ENCODE measurements around the gene CHCHD3. TPM values are rescaled to one million over a fixed set of nuclear protein-coding genes. Genes with fewer than 3 reads are reported as not detected.
A peak's percentile ranks its signal among the peaks of the same experiment; 100 is the strongest.

CHCHD3 gene
- total and polyA plus RNA-seq, 2 donors from 2014 or later = 53.9 to 77.3 TPM

DNA sequence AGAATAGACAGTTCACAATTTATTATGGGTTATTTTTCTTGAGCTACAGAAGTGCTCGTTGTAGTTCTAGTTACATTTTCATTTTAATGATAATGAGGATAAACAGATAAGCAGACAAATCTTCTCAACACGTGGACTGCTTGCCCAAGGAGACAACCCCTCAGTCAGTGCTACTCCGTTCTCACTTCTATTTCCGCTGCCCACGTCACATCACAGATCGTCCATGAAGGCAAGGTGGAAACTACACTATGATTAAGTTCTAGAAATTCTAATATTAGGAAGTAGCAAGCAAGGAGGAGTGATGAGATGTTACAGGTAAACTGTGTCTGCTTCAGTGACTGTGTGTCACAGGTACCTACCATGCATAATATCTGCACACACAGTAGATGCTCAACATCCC is 210.5 kb downstream of the CHCHD3 start:
- Histone ChIP-seq H3K27ac (ENCODE audit: low read depth in 2 of 2, low read length in 2 of 2) (no peak overlapping the region), H3K9me3 (ENCODE audit: control insufficient read depth in 2 of 3, insufficient read depth in 1 of 3, low read length in 3 of 3) (no peaks in the 10 kb centered on the region), H3K36me3 (ENCODE audit: control insufficient read depth in 2 of 3, insufficient read depth in 3 of 3, low read length in 3 of 3) (no peaks in the 10 kb centered on the region), H3K27me3 (ENCODE audit: control insufficient read depth, insufficient read depth, low read length) (no peaks in the 10 kb centered on the region), H3K4me3 (ENCODE audit: low read length in 3 of 3) (no peak overlapping the region), H3K4me1 (ENCODE audit: control insufficient read depth in 2 of 3, insufficient read depth in 2 of 3, low read depth in 1 of 3, low read length in 3 of 3) (no peaks in the 10 kb centered on the region), H3K9ac (ENCODE audit: low read length in 3 of 3) (no peak overlapping the region)
- TF ChIP-seq, protein P1, sequence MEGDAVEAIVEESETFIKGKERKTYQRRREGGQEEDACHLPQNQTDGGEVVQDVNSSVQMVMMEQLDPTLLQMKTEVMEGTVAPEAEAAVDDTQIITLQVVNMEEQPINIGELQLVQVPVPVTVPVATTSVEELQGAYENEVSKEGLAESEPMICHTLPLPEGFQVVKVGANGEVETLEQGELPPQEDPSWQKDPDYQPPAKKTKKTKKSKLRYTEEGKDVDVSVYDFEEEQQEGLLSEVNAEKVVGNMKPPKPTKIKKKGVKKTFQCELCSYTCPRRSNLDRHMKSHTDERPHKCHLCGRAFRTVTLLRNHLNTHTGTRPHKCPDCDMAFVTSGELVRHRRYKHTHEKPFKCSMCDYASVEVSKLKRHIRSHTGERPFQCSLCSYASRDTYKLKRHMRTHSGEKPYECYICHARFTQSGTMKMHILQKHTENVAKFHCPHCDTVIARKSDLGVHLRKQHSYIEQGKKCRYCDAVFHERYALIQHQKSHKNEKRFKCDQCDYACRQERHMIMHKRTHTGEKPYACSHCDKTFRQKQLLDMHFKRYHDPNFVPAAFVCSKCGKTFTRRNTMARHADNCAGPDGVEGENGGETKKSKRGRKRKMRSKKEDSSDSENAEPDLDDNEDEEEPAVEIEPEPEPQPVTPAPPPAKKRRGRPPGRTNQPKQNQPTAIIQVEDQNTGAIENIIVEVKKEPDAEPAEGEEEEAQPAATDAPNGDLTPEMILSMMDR (IDR thresholded peaks at IDR 0.05; ENCODE audit: borderline replicate concordance, extremely low read depth, insufficient read depth) = no peak
- no peak for DNase-seq
- FAIRE-seq = no peak
- intact Hi-C loops (cut with DNase I) = no loop called here

DNA sequence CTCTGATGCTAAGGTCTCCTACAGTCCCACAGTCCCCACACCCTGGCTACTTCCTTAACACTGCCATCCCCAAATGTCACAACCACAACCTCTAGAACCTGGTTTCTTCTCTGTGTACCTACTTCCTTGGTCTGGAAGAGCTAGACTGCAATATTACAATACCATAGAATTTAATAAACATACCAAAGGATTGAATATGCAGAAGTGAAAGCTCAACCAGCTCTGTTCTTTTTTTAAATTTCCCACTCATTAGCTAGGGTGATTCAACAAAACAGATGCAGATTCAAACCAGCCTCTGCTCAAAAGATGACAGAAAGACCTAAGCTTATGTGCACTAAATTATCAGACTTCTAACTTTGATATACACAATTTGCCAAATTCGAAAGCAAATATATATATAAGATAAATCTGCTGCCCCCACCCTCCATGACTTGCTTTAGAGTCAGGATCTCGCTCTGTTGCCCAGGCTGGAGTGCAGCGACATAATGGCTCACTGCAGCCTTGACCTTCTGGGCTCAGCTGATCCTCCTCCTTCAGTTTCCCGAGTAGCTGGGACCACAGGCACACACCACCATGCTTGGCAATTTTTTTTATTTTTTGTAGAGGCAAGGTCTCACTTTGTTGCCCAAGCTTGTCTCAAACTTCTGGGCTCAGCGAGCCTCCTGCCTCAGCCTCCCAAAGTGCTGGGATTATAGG is 212.6 kb downstream of the CHCHD3 start:
- no peak for DNase-seq
- Histone ChIP-seq H3K27me3 (ENCODE audit: control insufficient read depth, insufficient read depth, low read length) (no peaks in the 10 kb centered on the region), H3K36me3 (ENCODE audit: control insufficient read depth in 2 of 3, insufficient read depth in 3 of 3, low read length in 3 of 3) (no peaks in the 10 kb centered on the region), H3K9me3 (ENCODE audit: control insufficient read depth in 2 of 3, insufficient read depth in 1 of 3, low read length in 3 of 3) (no peaks in the 10 kb centered on the region), H3K27ac (ENCODE audit: low read depth in 2 of 2, low read length in 2 of 2) (no peak overlapping the region), H3K4me3 (ENCODE audit: low read length in 3 of 3) (no peak overlapping the region), H3K4me1 (ENCODE audit: control insufficient read depth in 2 of 3, insufficient read depth in 2 of 3, low read depth in 1 of 3, low read length in 3 of 3) (no peaks in the 10 kb centered on the region), H3K9ac (ENCODE audit: low read length in 3 of 3) (no peak overlapping the region)
- TF ChIP-seq, protein P1 (IDR thresholded peaks at IDR 0.05; ENCODE audit: borderline replicate concordance, extremely low read depth, insufficient read depth) = no peak
- FAIRE-seq = no peak
- intact Hi-C loops (cut with DNase I) = no loop called here

DNA sequence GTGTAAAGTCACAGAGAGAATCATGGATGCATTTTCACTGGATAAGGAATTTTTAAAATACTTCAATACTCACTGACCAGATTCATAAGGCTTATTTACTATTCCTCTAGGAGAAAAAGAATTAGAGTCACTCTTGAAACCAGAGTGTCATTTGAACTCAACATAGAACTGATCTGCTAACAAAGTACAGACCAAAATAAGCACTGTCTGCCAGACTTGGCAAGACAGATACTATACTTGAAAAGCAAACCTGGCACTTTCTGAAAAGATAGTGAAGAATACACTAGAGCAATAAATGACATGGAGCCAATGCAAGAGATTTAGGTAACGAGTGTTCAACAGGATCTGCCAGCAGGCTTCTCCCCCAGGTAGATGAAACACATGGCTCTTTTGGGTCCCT is 215.3 kb downstream of the CHCHD3 start:
- no peak overlapping the region for H3K9ac ChIP-seq (ENCODE audit: low read length in 3 of 3)
- peak overlapping the region in 1 of 2 donors; percentile 22 for H3K27ac ChIP-seq (ENCODE audit: low read depth in 2 of 2, low read length in 2 of 2)
- intact Hi-C loops (cut with DNase I) = no loop called here
- no peaks in the 10 kb centered on the region for H3K36me3 ChIP-seq (ENCODE audit: control insufficient read depth in 2 of 3, insufficient read depth in 3 of 3, low read length in 3 of 3)
- no peak overlapping the region for H3K4me3 ChIP-seq (ENCODE audit: low read length in 3 of 3)
- TF ChIP-seq, protein P1 (IDR thresholded peaks at IDR 0.05; ENCODE audit: borderline replicate concordance, extremely low read depth, insufficient read depth) = no peak
- no peak for DNase-seq
- no peaks in the 10 kb centered on the region for H3K27me3 ChIP-seq (ENCODE audit: control insufficient read depth, insufficient read depth, low read length)
- H3K9me3 ChIP-seq (ENCODE audit: control insufficient read depth in 2 of 3, insufficient read depth in 1 of 3, low read length in 3 of 3) = no peaks in the 10 kb centered on the region
- FAIRE-seq = no peak
- no peaks in the 10 kb centered on the region for H3K4me1 ChIP-seq (ENCODE audit: control insufficient read depth in 2 of 3, insufficient read depth in 2 of 3, low read depth in 1 of 3, low read length in 3 of 3)

DNA sequence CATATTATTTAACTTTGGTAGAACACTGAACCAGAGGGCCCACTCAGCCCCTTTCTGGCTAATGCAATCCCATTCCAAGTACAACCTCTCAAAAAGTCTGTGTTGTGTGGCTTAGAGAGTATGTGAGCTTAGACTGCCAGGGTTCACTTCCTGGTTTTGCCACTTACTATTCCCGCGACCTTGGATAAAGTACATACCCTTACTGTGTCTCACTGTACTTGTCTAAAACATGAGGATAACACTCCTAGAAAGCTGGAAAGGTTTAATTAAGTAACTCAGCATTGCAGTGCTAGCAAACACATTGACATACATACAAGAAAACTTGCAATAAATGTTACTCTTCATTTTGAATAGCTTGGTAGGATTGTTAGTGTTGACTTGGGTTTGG is 215.8 kb downstream of the CHCHD3 start:
- H3K27ac ChIP-seq (ENCODE audit: low read depth in 2 of 2, low read length in 2 of 2) = peak overlapping the region in 1 of 2 donors; percentile 22
- H3K4me1 ChIP-seq (ENCODE audit: control insufficient read depth in 2 of 3, insufficient read depth in 2 of 3, low read depth in 1 of 3, low read length in 3 of 3) = no peaks in the 10 kb centered on the region
- no peak for FAIRE-seq
- no peak overlapping the region for H3K9ac ChIP-seq (ENCODE audit: low read length in 3 of 3)
- no peaks in the 10 kb centered on the region for H3K9me3 ChIP-seq (ENCODE audit: control insufficient read depth in 2 of 3, insufficient read depth in 1 of 3, low read length in 3 of 3)
- no peak overlapping the region for H3K4me3 ChIP-seq (ENCODE audit: low read length in 3 of 3)
- intact Hi-C loops (cut with DNase I) = no loop called here
- no peaks in the 10 kb centered on the region for H3K36me3 ChIP-seq (ENCODE audit: control insufficient read depth in 2 of 3, insufficient read depth in 3 of 3, low read length in 3 of 3)
- TF ChIP-seq, protein P1 (IDR thresholded peaks at IDR 0.05; ENCODE audit: borderline replicate concordance, extremely low read depth, insufficient read depth) = no peak
- DNase-seq = no peak
- no peaks in the 10 kb centered on the region for H3K27me3 ChIP-seq (ENCODE audit: control insufficient read depth, insufficient read depth, low read length)

Measured in kidney (tissue), 14 donors.